AG09319 (cell line): Measurements from ENCODE around the gene FAM47E.
"Not testable (repeated sequence)": the region's sequence is repeated elsewhere in the genome, so short reads cannot be mapped to it uniquely, and the experiment has no call there.

Experiments used
- DNase-seq: peaks from one replicate; pipeline ENCODE4 v3.0.0-alpha.2; 2010; ENCODE audit warnings: low read depth; ENCODE audit errors: extremely low read depth
- CTCF ChIP-seq: IDR thresholded peaks from 2 replicates; pipeline ENCODE4 v1.5.1; 2011; ENCODE audit warnings: low read depth, mild to moderate bottlenecking, inconsistent platforms, low read length, moderate library complexity

The FAM47E gene

GRCh38 chr4:76283900-76284299 is 32.4 kb downstream of the FAM47E start:
- no peak for TF ChIP-seq CTCF
- DNase-seq: no peak

- DNase-seq: not testable (repeated sequence)
Observed at GRCh38 chr4:76287811-76288210, 36.3 kb downstream of the FAM47E start.

DNA sequence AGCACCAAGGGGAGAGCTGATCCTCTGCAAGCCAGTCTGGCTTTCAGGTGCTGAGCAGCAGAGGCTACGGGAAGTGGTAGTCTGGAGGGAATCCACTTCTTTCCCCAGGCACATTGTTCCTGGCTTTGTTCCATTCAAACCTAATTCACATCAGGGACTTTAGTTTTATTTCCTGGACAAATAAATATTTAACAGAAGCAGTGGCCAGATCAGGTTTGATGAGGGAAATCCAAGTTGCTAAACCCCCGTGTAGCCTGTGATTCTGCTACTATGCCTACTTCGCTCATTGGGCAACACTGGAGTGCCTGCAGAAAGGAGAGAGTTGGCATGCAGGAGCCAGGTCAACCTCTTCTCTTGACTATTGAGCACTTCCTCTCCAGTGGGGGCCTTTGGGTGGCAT is 41.2 kb downstream of the FAM47E start:
- TF ChIP-seq CTCF: no peak
- DNase-seq: no peak

DNA sequence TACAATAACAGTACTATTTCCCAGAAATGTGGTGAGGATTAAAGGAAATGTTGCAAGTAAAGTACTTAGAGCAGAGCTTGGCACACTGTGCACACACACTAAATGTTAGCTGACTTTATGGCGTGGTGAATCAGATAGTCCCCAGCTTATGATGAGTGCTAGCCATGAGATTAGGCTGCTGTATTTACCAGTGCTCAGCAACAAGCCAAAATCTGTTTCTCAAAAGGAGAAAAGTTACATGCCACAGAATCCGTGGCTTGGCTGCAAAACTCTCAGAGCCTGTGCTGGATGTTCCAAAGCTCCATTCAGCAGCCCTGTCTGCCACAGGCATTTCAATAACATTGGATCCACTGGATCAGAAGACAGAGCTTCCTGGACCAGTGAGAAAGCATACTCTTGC is 42.3 kb downstream of the FAM47E start:
- DNase-seq: no peak
- TF ChIP-seq CTCF: no peak

DNA sequence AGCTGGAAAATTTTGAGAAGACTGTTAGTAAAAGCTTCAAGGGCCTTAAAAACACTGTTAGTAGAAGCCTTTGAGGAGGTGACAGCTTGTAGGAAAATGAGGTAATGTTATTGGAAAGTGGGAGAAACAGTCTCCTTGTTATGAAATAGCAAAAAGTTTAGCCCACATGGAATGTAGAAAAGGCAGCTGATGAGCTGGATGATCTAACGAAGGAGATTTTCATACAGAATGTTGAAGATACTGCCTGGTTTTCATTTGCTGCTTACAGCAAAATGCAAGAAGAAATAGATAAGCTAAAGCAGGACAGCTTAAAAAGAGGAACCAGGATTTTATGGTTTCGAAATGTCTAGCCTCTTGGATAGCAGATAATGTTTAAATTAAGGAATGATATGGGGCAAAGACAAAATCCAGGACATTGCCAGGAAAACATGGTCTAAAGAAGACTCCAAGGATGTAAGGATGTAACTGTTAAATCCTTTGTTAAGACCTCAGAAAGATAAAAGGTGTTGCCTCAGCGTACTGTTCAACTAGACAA is 44.8 kb downstream of the FAM47E start:
- no peak for DNase-seq
- no peak for TF ChIP-seq CTCF

- DNase-seq: no peak
- no peak for TF ChIP-seq CTCF
Observed at GRCh38 chr4:76298227-76298626, 46.7 kb downstream of the FAM47E start.

DNA sequence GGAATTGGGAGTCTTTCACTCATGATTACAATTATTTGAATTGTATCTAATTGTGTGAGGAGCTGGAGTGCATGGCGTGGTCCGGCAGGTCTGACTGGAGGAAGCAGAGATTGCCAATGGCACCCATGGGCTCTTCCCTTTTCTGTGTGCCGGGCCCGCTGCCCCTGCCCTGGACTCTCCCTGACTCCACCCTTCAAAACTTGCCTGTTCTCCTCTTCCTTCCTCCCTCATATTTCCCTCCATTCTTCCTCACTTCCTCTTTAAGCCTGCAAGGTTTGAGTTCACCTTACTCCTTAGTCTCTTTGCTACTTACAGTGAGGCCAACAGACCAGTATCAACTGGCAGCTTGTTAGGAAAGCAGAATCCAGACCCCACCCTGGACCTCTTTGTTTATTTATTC is 48.5 kb downstream of the FAM47E start:
- TF ChIP-seq CTCF: no peak
- DNase-seq: no peak

DNA sequence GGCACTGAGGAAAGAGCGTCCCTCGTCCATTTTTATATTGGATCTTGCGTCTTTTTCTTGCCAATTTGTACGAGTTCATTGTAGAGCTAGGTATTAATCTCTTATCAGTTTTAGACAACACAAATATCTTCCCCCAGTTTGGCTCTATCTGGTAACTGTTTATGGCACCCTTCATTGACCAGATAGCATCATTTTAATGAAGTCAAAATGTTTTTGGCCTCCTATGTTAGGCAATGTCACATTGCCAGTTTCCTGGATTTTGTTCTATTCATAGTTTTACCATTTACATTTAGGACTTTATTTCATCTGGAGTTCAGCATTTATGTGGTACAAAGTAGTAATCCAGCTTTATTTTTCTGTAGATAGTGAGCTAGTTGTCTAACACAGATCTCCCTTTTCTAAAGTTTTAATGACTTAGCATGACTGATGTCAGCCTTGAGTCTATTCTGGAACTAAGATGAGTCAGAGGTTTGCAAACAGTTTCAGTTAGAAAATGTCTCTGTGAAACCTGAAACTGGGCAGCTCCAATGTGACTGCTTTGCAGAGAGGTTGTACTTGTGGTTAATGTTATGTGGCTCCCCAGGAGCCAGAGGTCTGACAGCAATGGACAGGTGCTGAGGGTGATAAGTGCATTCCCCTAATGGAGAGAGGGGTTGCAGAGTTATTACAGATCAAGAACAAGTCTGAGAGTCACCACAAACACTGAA is 49.7 kb downstream of the FAM47E start:
- no peak for TF ChIP-seq CTCF
- DNase-seq: peak; percentile 32
